Fibroblast of lung (primary cell): ENCODE data around the gene CLMP. TPM values are rescaled to one million over a fixed set of nuclear protein-coding genes. Genes with fewer than 3 reads are reported as not detected.

Source experiments
- DNase-seq, 2 donors: peaks; one replicate each; pipeline versions ENCODE4 v3.0.0 to v3.0.0-alpha.2; 2010; ENCODE audit warnings: low read depth in 2 of 2
- H2AFZ ChIP-seq: 2 replicates; pipeline ENCODE4 v1.5.1; 2012; ENCODE audit warnings: low read length, control low read depth, inconsistent platforms
- H3K27ac ChIP-seq: 2 replicates; pipeline ENCODE4 v1.5.1; 2011; ENCODE audit warnings: low read length, control low read depth; ENCODE audit not compliant: insufficient read depth
- H3K27me3 ChIP-seq: 2 replicates; pipeline ENCODE4 v1.5.1; 2011; ENCODE audit warnings: mild to moderate bottlenecking, low read length; ENCODE audit not compliant: control insufficient read depth, insufficient read depth
- H3K36me3 ChIP-seq: 2 replicates; pipeline ENCODE4 v1.5.1; 2011; ENCODE audit warnings: low read length; ENCODE audit not compliant: control insufficient read depth, insufficient read depth
- H3K4me1 ChIP-seq: 2 replicates; pipeline ENCODE4 v1.5.1; 2011; ENCODE audit warnings: low read length; ENCODE audit not compliant: control insufficient read depth, insufficient read depth; ENCODE audit errors: extremely low read depth
- H3K4me2 ChIP-seq: 2 replicates; pipeline ENCODE4 v1.5.1; 2011; ENCODE audit warnings: low read length, control low read depth; ENCODE audit not compliant: insufficient read depth; ENCODE audit errors: extremely low read depth
- H3K4me3 ChIP-seq, 4 experiments: fragments of 200-600 bp in 1 of 4; sonication (generic) in 1 of 4; replicated peaks in 1 of 4; 2 replicates each; pipeline ENCODE4 v1.5.1; 2011 to 2016; ENCODE audit warnings: low read length in 4 of 4, low read depth in 3 of 4, mild to moderate bottlenecking in 3 of 4, control low read depth in 2 of 4, inconsistent platforms in 1 of 4, mixed read lengths in 1 of 4; ENCODE audit not compliant: insufficient read depth in 1 of 4; ENCODE audit errors: control extremely low read depth in 1 of 4
- H3K79me2 ChIP-seq: 2 replicates; pipeline ENCODE4 v1.5.1; 2012; ENCODE audit warnings: mild to moderate bottlenecking, low read length, inconsistent platforms; ENCODE audit not compliant: control insufficient read depth, insufficient read depth
- H3K9ac ChIP-seq: 2 replicates; pipeline ENCODE4 v1.5.1; 2011; ENCODE audit warnings: mild to moderate bottlenecking, low read length, control low read depth; ENCODE audit not compliant: insufficient read depth
- H3K9me3 ChIP-seq: 2 replicates; pipeline ENCODE4 v1.5.1; 2012; ENCODE audit warnings: low read depth, low read length; ENCODE audit not compliant: control insufficient read depth, insufficient read depth
- H4K20me1 ChIP-seq: 2 replicates; pipeline ENCODE4 v1.5.1; 2011; ENCODE audit warnings: low read length; ENCODE audit not compliant: control insufficient read depth, insufficient read depth; ENCODE audit errors: extremely low read depth
- CTCF ChIP-seq, 2 donors: IDR thresholded peaks in 1 of 2; conservative IDR thresholded peaks in 1 of 2; 1 replicate in 1 of 2; 2 replicates in 1 of 2; pipeline ENCODE4 v1.5.1; 2011 to 2012; ENCODE audit warnings: low read length in 2 of 2, control low read depth in 1 of 2, inconsistent platforms in 1 of 2, low read depth in 1 of 2, mild to moderate bottlenecking in 1 of 2
- EZH2 ChIP-seq: IDR thresholded peaks from 2 replicates; pipeline ENCODE4 v1.5.1; 2012; ENCODE audit warnings: low read length, control low read depth, mild to moderate bottlenecking; ENCODE audit errors: missing control alignments
- polyA plus RNA-seq, 2 donors: library from polyadenylated mRNA; depleted of rRNA in 1 of 2; stranded (reverse) in 1 of 2; unstranded in 1 of 2; fragments of >200 nt; gene quantifications; 2 replicates each; pipeline ENCODE4 v1.2.1, GENCODE V29; 2011 to 2012; ENCODE audit warnings: missing spikeins in 1 of 2
- total RNA-seq: library from RNA; depleted of rRNA; stranded (reverse); fragments of >200 nt; gene quantifications from 2 replicates; pipeline ENCODE4 v1.2.1, GENCODE V29; 2014

The CLMP gene
- total and polyA plus RNA-seq, 2 donors (not counting 1 experiment from before 2014, with no cell fraction given) = 107 to 243 TPM

DNA sequence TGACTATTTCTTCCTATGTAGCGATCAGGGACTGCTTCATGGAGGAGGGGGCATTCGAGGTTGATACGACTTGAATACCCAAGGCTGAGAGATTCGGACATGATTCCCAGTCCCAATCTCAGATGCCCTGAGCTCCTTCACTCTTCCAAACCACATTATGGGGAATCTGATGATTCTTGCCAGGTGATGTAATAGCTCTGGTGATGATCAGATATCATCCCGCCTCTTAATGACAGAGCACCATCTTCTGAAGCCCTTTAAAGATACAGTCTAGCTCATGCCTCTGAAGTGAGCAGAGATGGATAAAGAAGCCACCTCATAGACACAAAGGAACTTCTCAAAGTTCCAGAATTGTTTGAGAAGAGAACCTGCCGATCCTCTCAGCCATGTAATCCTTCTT lies 8.9 kb upstream of the CLMP start:
- peak in 1 of 2 donors; percentile 26 for DNase-seq
- H3K9me3 ChIP-seq = no peaks in the 10 kb centered on the region
- no peak overlapping the region for H3K27ac ChIP-seq
- TF ChIP-seq CTCF (conservative IDR thresholded peaks at IDR 0.05 in 1 of 2, IDR thresholded peaks at IDR 0.05 in 1 of 2; ENCODE audit: low read depth in 1 of 2, low read length in 2 of 2) = no peak
- TF ChIP-seq EZH2 = no peak
- no peaks in the 10 kb centered on the region for H3K36me3 ChIP-seq
- H3K4me3 ChIP-seq = no peak overlapping the region
- no peaks in the 10 kb centered on the region for H3K79me2 ChIP-seq
- peaks cover 9% of the 10 kb centered on the region for H3K4me1 ChIP-seq
- no peak overlapping the region for H2AFZ ChIP-seq
- no peaks in the 10 kb centered on the region for H3K27me3 ChIP-seq
- H4K20me1 ChIP-seq = no peaks in the 10 kb centered on the region
- H3K4me2 ChIP-seq = no peak overlapping the region
- no peak overlapping the region for H3K9ac ChIP-seq

DNA sequence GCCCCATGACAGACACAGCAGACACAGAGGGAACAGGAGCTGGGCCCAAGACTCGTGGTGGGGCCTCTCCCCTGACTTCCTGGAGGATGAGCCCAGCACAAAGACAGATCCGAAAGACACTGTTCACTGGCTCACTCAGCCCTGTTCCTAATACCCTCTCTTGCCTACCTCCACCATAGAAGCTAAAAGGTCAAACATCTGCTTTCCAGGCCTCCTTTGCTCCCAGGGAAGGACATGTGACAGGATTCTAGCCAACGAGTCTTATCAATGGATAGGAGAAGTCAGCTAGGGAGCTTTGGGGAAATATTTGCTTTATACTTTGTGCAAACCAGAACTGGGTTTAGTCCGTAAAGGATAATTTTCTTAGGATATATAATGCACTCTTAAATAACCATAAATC lies 8.4 kb upstream of the CLMP start:
- TF ChIP-seq EZH2 = no peak
- no peak for TF ChIP-seq CTCF (conservative IDR thresholded peaks at IDR 0.05 in 1 of 2, IDR thresholded peaks at IDR 0.05 in 1 of 2; ENCODE audit: low read depth in 1 of 2, low read length in 2 of 2)
- Histone ChIP-seq H3K4me2 (no peak overlapping the region), H3K79me2 (no peaks in the 10 kb centered on the region), H3K27me3 (no peaks in the 10 kb centered on the region), H3K27ac (no peak overlapping the region), H3K36me3 (no peaks in the 10 kb centered on the region), H3K9me3 (no peaks in the 10 kb centered on the region), H3K9ac (no peak overlapping the region), H4K20me1 (no peaks in the 10 kb centered on the region), H2AFZ (no peak overlapping the region), H3K4me3 (no peak overlapping the region), H3K4me1 (peaks cover 9% of the 10 kb centered on the region)
- no peak for DNase-seq

DNA sequence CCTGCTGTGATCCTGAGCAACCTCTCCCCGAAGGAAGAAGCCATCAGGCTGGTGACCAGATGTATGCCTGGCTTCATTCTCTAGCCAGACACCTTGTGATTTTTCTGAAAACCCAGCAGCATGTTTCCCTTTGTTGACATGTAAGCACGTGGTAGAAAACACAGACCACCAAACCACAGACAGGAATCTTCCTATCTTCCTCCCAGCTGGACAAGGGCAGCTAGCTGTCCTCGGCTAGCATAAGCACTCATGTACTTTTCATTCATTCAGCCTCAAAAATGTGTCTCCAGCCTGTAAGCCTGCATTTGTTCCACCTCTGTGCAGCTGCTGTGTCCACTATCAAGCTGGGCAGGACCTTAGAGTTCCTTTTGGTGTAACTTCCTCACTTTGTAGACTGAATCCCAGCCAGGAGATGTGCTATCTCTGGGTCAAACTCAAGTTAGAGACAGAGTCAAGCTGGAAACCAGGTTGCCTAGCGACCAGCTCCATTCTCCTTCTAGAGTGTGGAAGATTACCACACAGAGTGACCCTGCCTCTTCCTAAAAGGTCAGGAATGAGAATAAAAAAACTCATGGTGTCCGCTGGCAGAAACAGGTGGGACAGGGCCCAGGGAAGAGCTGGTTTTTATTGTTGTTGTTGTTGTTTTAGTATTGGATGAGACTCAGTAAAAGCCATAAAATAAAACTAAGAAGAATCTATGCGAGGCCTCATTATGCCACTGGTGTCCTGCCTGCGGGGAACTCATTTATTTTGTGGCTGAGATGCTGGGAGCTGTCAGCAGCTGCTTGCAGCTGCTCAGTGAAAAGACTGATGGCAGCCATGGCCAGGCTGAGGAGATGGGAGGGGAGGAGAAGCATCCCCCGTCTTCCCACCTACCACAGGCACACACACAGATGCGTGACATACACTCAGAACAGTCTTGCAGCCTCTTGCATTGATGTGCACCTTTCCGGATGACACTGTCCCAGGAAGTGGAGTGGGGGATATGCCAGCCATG lies 7.4 kb upstream of the CLMP start:
- no peaks in the 10 kb centered on the region for H3K27me3 ChIP-seq
- peaks cover 9% of the 10 kb centered on the region for H3K4me1 ChIP-seq
- H3K27ac ChIP-seq = no peak overlapping the region
- H3K4me3 ChIP-seq = no peak overlapping the region
- H3K9ac ChIP-seq = no peak overlapping the region
- H3K4me2 ChIP-seq = no peak overlapping the region
- TF ChIP-seq CTCF (conservative IDR thresholded peaks at IDR 0.05 in 1 of 2, IDR thresholded peaks at IDR 0.05 in 1 of 2; ENCODE audit: low read depth in 1 of 2, low read length in 2 of 2) (no peak), EZH2 (no peak)
- H2AFZ ChIP-seq = no peak overlapping the region
- H3K9me3 ChIP-seq = no peaks in the 10 kb centered on the region
- H4K20me1 ChIP-seq = no peaks in the 10 kb centered on the region
- H3K79me2 ChIP-seq = no peaks in the 10 kb centered on the region
- no peaks in the 10 kb centered on the region for H3K36me3 ChIP-seq
- DNase-seq = peak; percentile 51 to 80
